ENCODE measurements around the gene C10orf90.

The C10orf90 gene

DNA sequence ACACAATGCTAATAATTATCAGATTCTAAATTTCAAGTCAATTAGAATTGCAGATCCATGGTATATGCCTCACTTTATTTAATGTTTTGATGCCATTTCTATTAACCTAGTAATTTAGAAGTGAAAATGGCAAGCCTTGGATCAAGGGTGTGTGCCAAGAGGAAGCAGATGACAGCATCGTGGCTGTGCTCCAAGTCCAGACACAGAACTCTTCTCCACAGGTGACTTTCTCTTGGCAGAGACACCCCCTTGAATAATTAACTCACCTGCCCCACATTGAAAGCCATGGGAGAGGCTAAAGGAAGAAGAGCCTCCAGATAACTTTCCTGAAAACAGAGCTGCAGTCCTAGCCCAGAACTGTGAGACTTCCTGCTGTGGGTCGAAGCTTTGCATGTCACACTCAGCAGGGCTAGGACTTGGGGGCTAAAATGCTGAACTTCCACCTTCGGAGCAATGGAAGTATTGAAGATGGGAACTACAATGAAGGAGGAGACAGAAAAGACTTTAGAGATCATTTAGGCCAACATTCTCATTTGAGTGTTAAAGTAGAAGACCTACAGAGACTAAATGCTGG is 996 bp upstream of the C10orf90 start:
- no peak for DNase-seq

- no peak for DNase-seq
Observed at GRCh38 chr10:126670895-126671261, 385 bp upstream of the C10orf90 start.

DNA sequence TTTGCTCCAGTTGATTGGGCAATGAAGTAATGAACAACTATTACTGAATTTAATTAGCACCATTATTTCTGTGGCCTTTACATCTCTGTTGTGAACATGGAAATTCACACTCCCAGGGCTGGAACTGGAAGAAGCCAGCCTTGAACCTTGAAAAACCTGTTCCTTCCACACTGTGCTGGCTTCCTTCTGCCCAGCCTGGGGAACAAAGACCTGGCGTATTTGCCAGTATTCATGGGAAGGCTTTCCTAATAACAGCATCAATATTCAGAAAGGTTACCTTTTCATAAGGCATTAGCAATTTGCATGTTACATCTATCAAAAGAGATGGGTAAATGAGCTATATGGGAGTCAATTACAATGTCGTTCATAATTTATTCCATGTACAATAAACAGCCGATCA is 1.3 kb downstream of the C10orf90 start:
- DNase-seq: no peak

GRCh38 chr10:126668505-126668904 is 2.0 kb downstream of the C10orf90 start:
- no peak for DNase-seq

GRCh38 chr10:126667568-126667967 is 2.9 kb downstream of the C10orf90 start:
- DNase-seq: no peak

DNA sequence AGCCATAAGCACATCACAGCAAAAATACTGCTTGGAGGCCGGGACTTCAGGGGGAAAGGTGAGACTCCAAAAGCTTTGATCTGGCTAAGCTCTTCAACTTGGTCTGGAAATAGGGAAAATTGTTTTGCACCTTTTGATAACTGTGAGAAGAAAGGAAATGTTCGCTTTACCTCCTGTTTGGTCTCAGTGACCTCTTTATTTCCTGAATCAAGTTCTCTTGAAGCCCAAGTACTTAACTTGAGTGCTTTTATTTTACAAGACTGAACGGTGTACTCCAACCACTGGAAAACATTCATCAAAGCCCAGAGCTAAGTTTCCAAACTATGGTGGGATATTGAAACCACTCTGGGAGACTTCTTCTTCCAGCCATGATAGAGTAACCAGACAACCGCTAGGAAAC is 5.3 kb downstream of the C10orf90 start:
- no peak for DNase-seq

- DNase-seq: no peak
Observed at GRCh38 chr10:126663880-126664279, 6.6 kb downstream of the C10orf90 start.

- DNase-seq: peak; percentile 65
Observed at GRCh38 chr10:126663328-126663727, 7.2 kb downstream of the C10orf90 start.

DNA sequence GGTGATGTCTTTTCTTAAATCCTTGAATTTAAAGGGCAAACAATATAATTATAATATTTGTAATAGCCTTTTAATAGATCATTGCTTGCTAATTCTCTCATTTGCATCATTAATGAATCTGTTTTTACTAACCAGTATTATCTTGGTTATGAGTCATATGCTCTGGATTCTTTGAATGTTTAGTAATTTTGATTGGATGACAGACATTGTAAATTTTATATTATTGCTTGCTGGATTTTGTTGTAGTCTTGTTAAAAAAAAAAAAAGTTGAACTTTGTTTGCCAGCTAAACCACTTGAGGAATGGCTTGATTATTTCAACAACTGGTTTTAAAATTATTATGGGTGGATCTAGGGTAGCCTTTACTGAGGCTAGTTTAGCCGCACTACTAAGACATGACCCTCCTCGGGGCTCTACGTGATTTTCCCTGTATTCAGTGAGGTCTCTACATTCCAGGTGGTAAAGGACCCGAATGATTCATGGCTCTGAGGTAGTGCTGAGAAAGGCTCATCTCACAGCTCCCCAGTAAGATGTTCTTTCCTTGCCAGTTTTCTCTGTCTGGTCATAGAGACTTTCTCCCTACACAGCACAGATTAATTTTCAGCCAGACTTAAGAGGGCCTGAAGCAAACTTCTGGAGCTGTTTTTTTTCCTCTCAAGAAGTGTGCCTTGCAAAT is 8.5 kb downstream of the C10orf90 start:
- DNase-seq: no peak

DNA sequence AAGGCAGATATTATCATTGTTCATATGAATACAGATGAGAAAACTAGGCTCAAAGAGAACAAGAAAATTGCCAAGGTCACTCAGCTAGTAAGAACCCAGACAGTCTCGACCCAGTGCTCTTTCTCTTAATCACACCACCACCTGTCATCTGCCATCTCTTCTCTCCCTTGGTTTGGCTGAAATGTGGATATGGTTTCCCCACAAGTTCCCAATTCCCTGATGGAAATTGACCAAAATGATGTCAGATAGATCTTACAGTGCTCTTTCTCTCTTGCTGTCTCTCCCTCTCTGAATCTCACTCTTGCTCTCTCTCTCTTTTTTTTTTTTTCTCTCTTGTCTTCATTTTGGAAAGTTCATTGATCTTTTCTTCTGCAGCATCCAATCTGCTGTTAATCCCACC is 9.1 kb downstream of the C10orf90 start:
- no peak for DNase-seq

GRCh38 chr10:126659750-126660149 is 10.7 kb downstream of the C10orf90 start:
- DNase-seq: no peak

DNA sequence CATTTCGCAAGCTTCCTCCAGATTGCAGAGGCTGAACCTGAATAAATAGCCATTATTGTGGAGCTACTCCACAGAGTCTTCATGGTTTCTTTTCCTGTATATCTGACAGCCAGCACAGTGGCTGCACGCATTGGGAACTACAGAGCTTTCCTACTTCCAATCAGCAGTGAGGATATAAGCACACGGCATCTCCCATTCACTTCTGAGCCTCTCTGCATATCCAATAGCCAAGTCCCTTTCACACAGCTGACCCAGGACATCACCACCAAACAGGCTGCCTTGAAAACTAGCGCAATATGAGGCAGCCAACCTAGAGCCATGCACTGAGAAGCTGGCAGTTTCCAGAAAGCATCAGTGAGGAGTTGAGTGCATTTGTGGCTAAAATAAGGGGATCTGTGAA is 11.6 kb downstream of the C10orf90 start:
- no peak for DNase-seq

- DNase-seq: no peak
Observed at GRCh38 chr10:126654579-126654978, 15.9 kb downstream of the C10orf90 start.

GRCh38 chr10:126651467-126651866 is 19.0 kb downstream of the C10orf90 start:
- DNase-seq: no peak

DNA sequence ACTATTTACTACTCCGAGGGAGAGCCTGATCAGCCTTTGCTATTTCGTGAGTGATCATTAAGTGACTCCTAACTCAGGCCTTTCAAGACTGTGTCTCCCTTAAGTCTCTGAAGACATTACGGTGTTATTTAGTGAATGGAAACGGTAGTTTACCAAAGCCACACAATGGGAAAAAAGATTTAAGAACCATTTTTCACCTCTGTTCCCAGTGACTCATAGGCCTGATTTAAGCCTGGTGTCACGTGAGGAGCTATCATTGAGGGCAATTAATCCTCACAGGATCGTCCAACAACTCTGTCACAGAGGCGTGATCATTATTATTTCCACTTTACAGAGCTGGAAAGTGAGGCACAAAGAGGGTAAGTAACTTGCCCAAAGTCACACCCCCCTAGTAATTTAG is 20.3 kb downstream of the C10orf90 start:
- no peak for DNase-seq

- no peak for DNase-seq
Observed at GRCh38 chr10:126647116-126647515, 23.4 kb downstream of the C10orf90 start.

GRCh38 chr10:126646110-126646509 is 24.4 kb downstream of the C10orf90 start:
- DNase-seq: no peak

DNA sequence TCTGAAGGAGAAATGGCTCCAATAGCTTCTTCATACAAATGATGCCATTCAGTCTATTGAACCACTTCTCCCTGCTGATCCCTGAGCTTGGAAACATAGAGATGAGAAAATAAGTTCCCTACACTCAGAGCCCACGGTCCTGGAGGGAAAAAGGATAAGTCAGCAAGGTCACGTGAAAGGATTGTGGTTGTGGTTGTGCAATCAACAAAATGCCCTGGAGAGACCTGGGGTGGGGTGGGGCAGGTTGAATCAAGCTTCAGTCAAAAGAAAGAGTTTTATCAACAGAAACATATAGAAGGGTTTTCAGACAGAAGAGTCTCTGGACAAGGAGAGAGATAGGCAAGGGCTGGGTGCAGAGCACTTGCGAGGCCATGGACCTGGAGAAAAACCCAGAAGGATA is 30.1 kb downstream of the C10orf90 start:
- no peak for DNase-seq

DNA sequence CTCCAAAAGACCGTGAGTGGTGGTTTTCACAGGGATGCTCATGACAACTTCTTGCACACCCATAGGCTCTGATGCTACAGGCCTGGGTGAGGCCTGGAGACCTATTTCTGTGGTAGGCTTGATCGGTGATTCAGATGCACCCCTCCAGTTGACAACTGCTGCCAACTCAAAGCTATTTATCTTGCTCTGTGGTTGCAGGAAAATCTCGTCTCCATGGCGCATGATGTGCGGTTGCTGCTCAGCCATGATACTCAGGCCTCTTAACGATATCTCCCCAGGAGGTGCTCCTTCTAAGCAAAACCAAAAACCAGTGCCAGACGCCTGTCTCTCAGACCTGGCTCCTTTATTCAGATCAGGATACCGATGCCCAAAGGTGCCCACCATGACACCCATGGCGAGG is 31.4 kb downstream of the C10orf90 start:
- DNase-seq: no peak

DNA sequence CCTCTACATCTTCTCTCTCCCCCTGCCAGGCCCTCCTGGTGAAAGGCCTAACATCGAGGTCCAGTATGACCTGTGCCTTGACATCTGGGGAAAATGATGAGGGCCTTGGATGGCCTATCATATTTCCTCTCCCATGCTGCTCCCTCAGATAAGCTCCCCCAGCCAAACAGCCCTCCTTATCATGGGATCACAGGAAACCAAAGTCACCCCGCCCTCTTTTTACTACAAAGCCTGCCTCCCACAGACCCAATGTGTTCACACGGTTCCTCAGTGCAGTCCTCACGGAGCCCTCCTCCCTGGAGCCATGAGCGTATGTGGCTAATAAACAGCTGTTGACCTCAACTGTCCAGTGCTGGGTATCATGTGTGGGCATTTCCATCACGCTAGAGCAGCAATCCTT is 32.0 kb downstream of the C10orf90 start:
- DNase-seq: no peak

DNA sequence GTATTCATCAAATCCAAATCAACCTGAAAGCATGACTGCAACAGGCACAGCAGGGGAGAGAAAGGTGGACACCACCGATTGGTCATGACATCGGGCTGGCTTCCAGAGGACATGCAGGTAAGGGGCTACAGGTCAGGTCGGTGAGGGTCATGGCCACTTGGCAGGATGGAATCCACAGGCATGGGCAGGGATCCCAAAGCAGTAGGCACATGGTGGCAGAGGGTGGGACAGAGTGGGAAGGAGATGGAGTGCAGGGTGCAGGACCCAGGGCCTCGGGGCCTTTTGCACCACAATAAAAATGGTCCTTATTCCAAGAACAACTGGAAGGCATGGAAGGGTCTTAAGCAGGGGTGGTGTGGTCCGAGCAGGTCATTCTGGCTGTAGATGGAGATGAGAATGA is 33.0 kb downstream of the C10orf90 start:
- no peak for DNase-seq

- DNase-seq: no peak
Observed at GRCh38 chr10:126634911-126635310, 35.6 kb downstream of the C10orf90 start.

- DNase-seq: no peak
Observed at GRCh38 chr10:126634347-126634746, 36.1 kb downstream of the C10orf90 start.

DNA sequence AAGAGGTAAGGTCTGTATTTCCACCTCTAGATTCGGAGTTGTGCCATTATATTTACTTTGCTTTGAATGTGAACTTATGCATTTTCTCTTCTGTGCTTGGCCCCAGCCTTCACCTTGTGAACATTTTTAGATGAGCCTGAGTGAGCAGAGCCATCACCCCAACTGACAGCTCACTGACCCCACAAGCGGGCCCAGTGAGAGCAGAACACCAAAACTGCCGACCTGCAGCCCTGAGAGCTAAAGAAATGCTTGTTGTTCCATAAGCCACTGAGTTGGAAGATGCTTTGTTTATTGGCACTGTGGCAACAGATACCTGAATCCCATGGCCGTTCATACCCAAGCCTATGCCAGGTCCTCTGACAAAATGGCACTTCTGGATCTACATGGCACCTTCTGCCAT is 37.8 kb downstream of the C10orf90 start:
- DNase-seq: no peak

DNA sequence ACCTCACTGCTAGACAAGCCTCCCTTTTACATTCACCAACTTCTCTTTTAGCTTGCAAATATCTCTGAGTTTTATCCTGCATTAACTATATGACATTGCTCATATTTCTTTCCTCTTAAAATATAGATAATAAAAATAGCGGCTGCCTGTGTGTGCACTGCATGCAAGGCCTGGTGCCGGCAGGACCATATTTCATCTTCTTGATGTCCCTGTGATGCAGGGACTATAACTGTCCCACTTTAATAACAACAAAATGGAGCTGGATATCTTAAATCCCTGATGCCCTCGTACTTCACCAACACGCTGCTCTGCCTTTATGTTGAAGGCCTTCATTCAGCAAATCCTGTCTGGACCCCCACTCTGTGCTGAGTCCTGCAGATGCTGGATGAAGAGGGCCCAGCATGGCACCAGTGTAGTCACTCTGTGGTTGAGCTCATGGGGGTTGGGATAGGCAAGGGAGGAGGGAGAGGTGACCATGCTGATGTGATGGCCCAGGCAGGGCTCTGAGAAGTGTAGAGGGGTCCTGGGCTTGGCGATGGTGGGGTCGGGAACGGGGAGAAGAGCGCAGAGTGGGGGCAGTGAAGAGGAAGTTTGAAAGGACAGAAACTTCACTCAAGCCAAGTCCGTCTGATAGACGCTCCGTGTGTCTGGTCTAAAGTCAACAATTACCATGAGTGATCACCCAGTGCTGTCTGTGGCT is 40.4 kb downstream of the C10orf90 start:
- no peak for DNase-seq
